ENCODE data around the gene PAM16.

DNA sequence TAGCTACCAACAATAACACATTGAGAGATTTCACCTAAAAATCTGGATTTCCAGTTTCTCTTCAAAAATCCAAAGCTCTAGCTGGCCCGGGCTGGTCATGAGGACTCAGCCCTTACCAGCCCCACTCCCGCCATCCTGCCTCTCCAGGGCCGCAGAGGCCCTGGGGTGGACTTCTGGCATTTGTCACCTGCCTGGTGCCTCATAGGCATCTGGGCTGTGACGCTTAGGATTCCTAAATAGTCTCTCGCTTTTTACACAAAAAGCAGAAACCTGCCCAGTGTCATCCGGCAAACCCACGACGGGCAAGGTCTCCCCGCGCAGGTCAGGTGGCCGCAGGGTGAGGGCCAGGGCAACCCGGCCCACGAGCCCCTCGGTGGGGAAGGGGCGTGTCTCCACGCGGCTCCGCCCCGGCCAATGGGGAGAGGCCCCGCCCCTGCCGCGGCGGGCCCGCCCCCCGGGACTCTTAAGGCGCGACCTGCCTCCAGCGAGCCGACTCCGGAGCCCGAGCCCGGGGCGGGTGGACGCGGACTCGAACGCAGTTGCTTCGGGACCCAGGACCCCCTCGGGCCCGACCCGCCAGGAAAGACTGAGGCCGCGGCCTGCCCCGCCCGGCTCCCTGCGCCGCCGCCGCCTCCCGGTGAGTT, 20.4 kb upstream of the PAM16 start, which contains the start of gene VASN:
- TF ChIP-seq, protein P1, sequence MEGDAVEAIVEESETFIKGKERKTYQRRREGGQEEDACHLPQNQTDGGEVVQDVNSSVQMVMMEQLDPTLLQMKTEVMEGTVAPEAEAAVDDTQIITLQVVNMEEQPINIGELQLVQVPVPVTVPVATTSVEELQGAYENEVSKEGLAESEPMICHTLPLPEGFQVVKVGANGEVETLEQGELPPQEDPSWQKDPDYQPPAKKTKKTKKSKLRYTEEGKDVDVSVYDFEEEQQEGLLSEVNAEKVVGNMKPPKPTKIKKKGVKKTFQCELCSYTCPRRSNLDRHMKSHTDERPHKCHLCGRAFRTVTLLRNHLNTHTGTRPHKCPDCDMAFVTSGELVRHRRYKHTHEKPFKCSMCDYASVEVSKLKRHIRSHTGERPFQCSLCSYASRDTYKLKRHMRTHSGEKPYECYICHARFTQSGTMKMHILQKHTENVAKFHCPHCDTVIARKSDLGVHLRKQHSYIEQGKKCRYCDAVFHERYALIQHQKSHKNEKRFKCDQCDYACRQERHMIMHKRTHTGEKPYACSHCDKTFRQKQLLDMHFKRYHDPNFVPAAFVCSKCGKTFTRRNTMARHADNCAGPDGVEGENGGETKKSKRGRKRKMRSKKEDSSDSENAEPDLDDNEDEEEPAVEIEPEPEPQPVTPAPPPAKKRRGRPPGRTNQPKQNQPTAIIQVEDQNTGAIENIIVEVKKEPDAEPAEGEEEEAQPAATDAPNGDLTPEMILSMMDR (IDR thresholded peaks at IDR 0.05; ENCODE audit: low read depth, low read length, poor library complexity, severe bottlenecking), result no peak
- no peak for TF ChIP-seq EZH2phosphoT487 (IDR thresholded peaks at IDR 0.05; ENCODE audit: borderline replicate concordance, low read length)
